ENCODE data around the gene NELL2. TPM values are rescaled to one million over a fixed set of nuclear protein-coding genes. Genes with fewer than 3 reads are reported as not detected.

Gene NELL2
- polyA plus RNA-seq (2013, experiment 1 of 2), result 243 TPM
- 245 TPM for polyA plus RNA-seq (2013, experiment 2 of 2)

DNA sequence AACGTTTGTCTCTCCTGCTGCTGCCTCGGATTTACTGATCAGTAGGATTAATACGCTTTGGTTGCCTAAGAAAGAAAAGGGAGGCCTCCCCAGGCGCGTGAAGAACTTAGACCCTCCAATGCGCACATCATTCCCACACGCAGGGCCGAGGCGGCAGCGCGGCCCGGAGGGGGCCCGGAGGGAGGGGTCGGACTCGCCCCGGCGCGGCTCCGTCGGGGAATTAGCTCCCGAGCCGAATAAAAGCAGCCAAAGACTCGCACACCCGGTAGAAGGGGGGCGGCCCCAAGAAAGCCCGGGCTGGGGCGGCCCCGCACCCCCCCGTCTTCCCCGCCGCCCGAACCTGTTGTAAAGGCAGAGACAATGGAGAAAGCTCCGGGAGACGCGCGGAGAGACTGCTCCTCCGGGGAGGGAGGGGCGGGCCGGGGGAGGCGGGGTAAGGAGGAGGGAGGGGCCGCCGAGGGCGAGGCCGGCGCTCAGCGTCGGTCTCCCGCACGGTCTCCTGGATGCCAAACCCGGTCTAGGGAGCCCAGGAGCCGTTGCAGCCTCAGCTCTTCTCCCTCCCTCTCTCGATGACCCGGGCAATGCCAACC lies at the start of gene NELL2:
Gene NELL2 (minus strand): TSS at position 362 of the 590 bp plus-strand sequence. CDS start 446 bp downstream, outside the sequence.
- H3K27ac ChIP-seq (replicated peaks; ENCODE audit: low read length), result peak within 1 kb of the TSS; percentile 94
- H2AK5ac ChIP-seq (ENCODE audit: low read depth, low read length), result peak within 1 kb of the TSS; percentile 95
- H2BK15ac ChIP-seq (ENCODE audit: low read length), result peak within 1 kb of the TSS; percentile 83

DNA sequence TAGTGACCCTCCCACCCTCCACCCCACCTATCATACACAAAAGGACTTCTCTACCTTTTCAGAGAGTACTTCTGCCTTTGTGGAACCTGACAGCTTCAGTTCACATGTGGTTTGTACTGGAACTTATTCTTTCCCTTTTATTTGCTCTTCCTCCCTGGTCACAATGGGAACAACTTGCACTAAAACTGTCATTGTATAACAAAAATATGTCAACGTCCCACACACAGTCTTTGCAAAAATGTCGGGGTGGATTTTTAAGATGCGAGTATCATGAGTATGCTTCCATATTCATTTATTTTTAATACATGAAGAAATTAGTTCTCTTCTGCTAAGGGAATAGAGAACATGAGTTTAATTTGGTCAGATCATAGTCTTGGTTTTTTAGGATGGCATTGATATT lies 45.6 kb upstream of the NELL2 start:
- no peak overlapping the region for H2BK15ac ChIP-seq (ENCODE audit: low read length)

More for the DNA sequence above, at the start of gene NELL2:
- Histone ChIP-seq H2BK5ac (ENCODE audit: low read length) (peak within 1 kb of the TSS; percentile 100), H2AFZ (ENCODE audit: low read length) (peak within 1 kb of the TSS; percentile 99), H3K18ac (ENCODE audit: low read length) (peak within 1 kb of the TSS; percentile 94), H3K79me1 (ENCODE audit: low read depth, low read length) (peaks cover 2% of the 10 kb centered on the region), H3K27me3 (ENCODE audit: control insufficient read depth in 3 of 3, insufficient read depth in 3 of 3, low read depth in 1 of 3, low read length in 3 of 3) (no peaks in the 10 kb centered on the region), H2BK12ac (ENCODE audit: low read length) (peak within 1 kb of the TSS; percentile 54), H4K91ac (ENCODE audit: low read depth, low read length, poor library complexity) (no peak within 1 kb of the TSS), H3K9ac (ENCODE audit: low read depth, low read length, poor library complexity) (peak within 1 kb of the TSS; percentile 90), H3K9me3 (replicated peaks in 1 of 2; ENCODE audit: control insufficient read depth in 2 of 2, insufficient read depth in 1 of 2, low read depth in 1 of 2, low read length in 2 of 2) (peaks cover 0 to 11% of the 10 kb centered on the region in 2 donors), H3K36me3 (replicated peaks in 1 of 2; ENCODE audit: control insufficient read depth in 2 of 2, insufficient read depth in 2 of 2, low read length in 2 of 2) (peaks cover 2 to 18% of the 10 kb centered on the region in 2 donors), H3K14ac (ENCODE audit: low read length) (peak within 1 kb of the TSS; percentile 51), H3K4me3 (ENCODE audit: low read length in 2 of 2) (peak within 1 kb of the TSS; percentile 73 to 89), H3K4ac (ENCODE audit: low read length) (no peak within 1 kb of the TSS), H4K8ac (ENCODE audit: low read depth, low read length) (no peak within 1 kb of the TSS), H3K4me2 (ENCODE audit: insufficient read depth, low read length, poor library complexity, severe bottlenecking) (peak within 1 kb of the TSS; percentile 87), H3K4me1 (ENCODE audit: control insufficient read depth in 2 of 2, insufficient read depth in 1 of 2, low read depth in 1 of 2, low read length in 2 of 2) (peaks cover 2 to 5% of the 10 kb centered on the region in 2 donors), H2BK120ac (ENCODE audit: low read depth, low read length) (peak within 1 kb of the TSS; percentile 95), H3K23ac (ENCODE audit: low read depth, low read length, poor library complexity) (peak within 1 kb of the TSS; percentile 25)
- no CpG with 5 or more reads among the region's 53 CpGs for WGBS, 2 donors (ENCODE audit: extremely low coverage in 2 of 2, insufficient read length in 2 of 2, insufficient replicate concordance in 1 of 2)
- DNase-seq (ENCODE audit: low spot score), result peak; percentile 91

GRCh38 chr12:44917141-44917540 lies 41.0 kb upstream of the NELL2 start:
- no peak overlapping the region for H3K4me3 ChIP-seq (ENCODE audit: low read length in 2 of 2)
- no peak overlapping the region for H3K4me2 ChIP-seq (ENCODE audit: insufficient read depth, low read length, poor library complexity, severe bottlenecking)
- no peak overlapping the region for H3K23ac ChIP-seq (ENCODE audit: low read depth, low read length, poor library complexity)
- no peaks in the 10 kb centered on the region for H3K36me3 ChIP-seq (replicated peaks in 1 of 2; ENCODE audit: control insufficient read depth in 2 of 2, insufficient read depth in 2 of 2, low read length in 2 of 2)
- H3K27me3 ChIP-seq (ENCODE audit: control insufficient read depth in 3 of 3, insufficient read depth in 3 of 3, low read depth in 1 of 3, low read length in 3 of 3), result no peaks in the 10 kb centered on the region
- no peak overlapping the region for H2BK15ac ChIP-seq (ENCODE audit: low read length)
- no peak overlapping the region for H3K18ac ChIP-seq (ENCODE audit: low read length)
- H2BK5ac ChIP-seq (ENCODE audit: low read length), result no peak overlapping the region
- H2AFZ ChIP-seq (ENCODE audit: low read length), result no peak overlapping the region
- no peak overlapping the region for H2AK5ac ChIP-seq (ENCODE audit: low read depth, low read length)
- H3K79me1 ChIP-seq (ENCODE audit: low read depth, low read length), result no peaks in the 10 kb centered on the region
- no peak overlapping the region for H3K27ac ChIP-seq (replicated peaks; ENCODE audit: low read length)
- DNase-seq (ENCODE audit: low spot score), result no peak
- no peak overlapping the region for H2BK120ac ChIP-seq (ENCODE audit: low read depth, low read length)
- no peaks in the 10 kb centered on the region for H3K9me3 ChIP-seq (replicated peaks in 1 of 2; ENCODE audit: control insufficient read depth in 2 of 2, insufficient read depth in 1 of 2, low read depth in 1 of 2, low read length in 2 of 2)
- peaks cover 5% of the 10 kb centered on the region in 2 donors for H3K4me1 ChIP-seq (ENCODE audit: control insufficient read depth in 2 of 2, insufficient read depth in 1 of 2, low read depth in 1 of 2, low read length in 2 of 2)
- no peak overlapping the region for H3K4ac ChIP-seq (ENCODE audit: low read length)
- no peak overlapping the region for H4K91ac ChIP-seq (ENCODE audit: low read depth, low read length, poor library complexity)
- WGBS, 2 donors (ENCODE audit: extremely low coverage in 2 of 2, insufficient read length in 2 of 2, insufficient replicate concordance in 1 of 2), result no CpG with 5 or more reads among the region's 1 CpG
- H2BK12ac ChIP-seq (ENCODE audit: low read length), result peak overlapping the region; percentile 16
- no peak overlapping the region for H3K9ac ChIP-seq (ENCODE audit: low read depth, low read length, poor library complexity)
- H3K14ac ChIP-seq (ENCODE audit: low read length), result no peak overlapping the region
- H4K8ac ChIP-seq (ENCODE audit: low read depth, low read length), result no peak overlapping the region

More for the DNA sequence above, 45.6 kb upstream of the NELL2 start:
- no peaks in the 10 kb centered on the region for H3K36me3 ChIP-seq (replicated peaks in 1 of 2; ENCODE audit: control insufficient read depth in 2 of 2, insufficient read depth in 2 of 2, low read length in 2 of 2)
- no peak overlapping the region for H3K4me2 ChIP-seq (ENCODE audit: insufficient read depth, low read length, poor library complexity, severe bottlenecking)
- H4K8ac ChIP-seq (ENCODE audit: low read depth, low read length), result no peak overlapping the region
- H3K4me3 ChIP-seq (ENCODE audit: low read length in 2 of 2), result no peak overlapping the region
- peaks cover 5% of the 10 kb centered on the region in 2 donors for H3K4me1 ChIP-seq (ENCODE audit: control insufficient read depth in 2 of 2, insufficient read depth in 1 of 2, low read depth in 1 of 2, low read length in 2 of 2)
- no peak overlapping the region for H3K14ac ChIP-seq (ENCODE audit: low read length)
- H3K4ac ChIP-seq (ENCODE audit: low read length), result no peak overlapping the region
- H2BK120ac ChIP-seq (ENCODE audit: low read depth, low read length), result no peak overlapping the region
- no peak overlapping the region for H3K9ac ChIP-seq (ENCODE audit: low read depth, low read length, poor library complexity)
- no peak overlapping the region for H2AFZ ChIP-seq (ENCODE audit: low read length)
- no peak overlapping the region for H2BK5ac ChIP-seq (ENCODE audit: low read length)
- WGBS, 2 donors (ENCODE audit: extremely low coverage in 2 of 2, insufficient read length in 2 of 2, insufficient replicate concordance in 1 of 2), result no CpG with 5 or more reads among the region's 3 CpGs
- no peak overlapping the region for H2AK5ac ChIP-seq (ENCODE audit: low read depth, low read length)
- H3K27ac ChIP-seq (replicated peaks; ENCODE audit: low read length), result no peak overlapping the region
- DNase-seq (ENCODE audit: low spot score), result no peak
- H2BK12ac ChIP-seq (ENCODE audit: low read length), result no peak overlapping the region
- no peaks in the 10 kb centered on the region for H3K9me3 ChIP-seq (replicated peaks in 1 of 2; ENCODE audit: control insufficient read depth in 2 of 2, insufficient read depth in 1 of 2, low read depth in 1 of 2, low read length in 2 of 2)
- H3K27me3 ChIP-seq (ENCODE audit: control insufficient read depth in 3 of 3, insufficient read depth in 3 of 3, low read depth in 1 of 3, low read length in 3 of 3), result no peaks in the 10 kb centered on the region
- no peak overlapping the region for H3K23ac ChIP-seq (ENCODE audit: low read depth, low read length, poor library complexity)
- no peaks in the 10 kb centered on the region for H3K79me1 ChIP-seq (ENCODE audit: low read depth, low read length)
- H3K18ac ChIP-seq (ENCODE audit: low read length), result no peak overlapping the region
- no peak overlapping the region for H4K91ac ChIP-seq (ENCODE audit: low read depth, low read length, poor library complexity)

DNA sequence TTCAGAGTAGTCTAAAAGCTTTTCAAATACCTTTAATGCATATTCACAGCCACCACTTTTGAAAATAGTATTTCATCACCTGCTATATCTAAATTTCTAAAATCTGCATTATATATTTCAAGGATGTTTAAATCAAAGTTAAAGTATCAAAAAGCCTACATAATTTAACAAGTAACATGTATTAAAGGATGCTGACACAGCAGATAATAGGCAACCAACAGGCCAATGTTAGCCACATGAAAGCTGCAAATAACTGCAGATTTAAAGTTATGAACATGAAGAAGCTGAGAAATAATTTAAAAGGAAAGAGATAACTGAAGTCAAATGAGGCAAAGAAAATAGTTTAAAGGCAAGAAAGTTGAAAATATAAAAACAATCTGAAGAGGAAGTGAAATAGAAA lies 39.8 kb upstream of the NELL2 start:
- H3K27ac ChIP-seq (replicated peaks; ENCODE audit: low read length), result no peak overlapping the region
- H3K23ac ChIP-seq (ENCODE audit: low read depth, low read length, poor library complexity), result no peak overlapping the region
- no peak overlapping the region for H4K91ac ChIP-seq (ENCODE audit: low read depth, low read length, poor library complexity)
- no peak overlapping the region for H2BK120ac ChIP-seq (ENCODE audit: low read depth, low read length)
- H4K8ac ChIP-seq (ENCODE audit: low read depth, low read length), result no peak overlapping the region
- H3K4me3 ChIP-seq (ENCODE audit: low read length in 2 of 2), result no peak overlapping the region
- no peaks in the 10 kb centered on the region for H3K36me3 ChIP-seq (replicated peaks in 1 of 2; ENCODE audit: control insufficient read depth in 2 of 2, insufficient read depth in 2 of 2, low read length in 2 of 2)
- no peak overlapping the region for H3K4me2 ChIP-seq (ENCODE audit: insufficient read depth, low read length, poor library complexity, severe bottlenecking)
- H3K9ac ChIP-seq (ENCODE audit: low read depth, low read length, poor library complexity), result no peak overlapping the region
- no peak for DNase-seq (ENCODE audit: low spot score)
- no peaks in the 10 kb centered on the region for H3K27me3 ChIP-seq (ENCODE audit: control insufficient read depth in 3 of 3, insufficient read depth in 3 of 3, low read depth in 1 of 3, low read length in 3 of 3)
- no peak overlapping the region for H2BK12ac ChIP-seq (ENCODE audit: low read length)
- no peak overlapping the region for H2AFZ ChIP-seq (ENCODE audit: low read length)
- no peak overlapping the region for H3K18ac ChIP-seq (ENCODE audit: low read length)
- H2BK5ac ChIP-seq (ENCODE audit: low read length), result no peak overlapping the region
- no peak overlapping the region for H3K14ac ChIP-seq (ENCODE audit: low read length)
- H2BK15ac ChIP-seq (ENCODE audit: low read length), result no peak overlapping the region
- H3K4ac ChIP-seq (ENCODE audit: low read length), result no peak overlapping the region
- H3K79me1 ChIP-seq (ENCODE audit: low read depth, low read length), result no peaks in the 10 kb centered on the region
- peaks cover 0 to 5% of the 10 kb centered on the region in 2 donors for H3K4me1 ChIP-seq (ENCODE audit: control insufficient read depth in 2 of 2, insufficient read depth in 1 of 2, low read depth in 1 of 2, low read length in 2 of 2)
- H3K9me3 ChIP-seq (replicated peaks in 1 of 2; ENCODE audit: control insufficient read depth in 2 of 2, insufficient read depth in 1 of 2, low read depth in 1 of 2, low read length in 2 of 2), result no peaks in the 10 kb centered on the region
- no peak overlapping the region for H2AK5ac ChIP-seq (ENCODE audit: low read depth, low read length)
